Ishikawa (cell line): ENCODE measurements around the gene SMIM7.

ENCODE experiments used
- CEBPB ChIP-seq: IDR thresholded peaks from 2 replicates; pipeline ENCODE4 v1.6.1; 2012
- CREB1 ChIP-seq: IDR thresholded peaks from 2 replicates; pipeline ENCODE4 v1.6.1; 2012; ENCODE audit warnings: low read depth
- EGR1 ChIP-seq: IDR thresholded peaks from 2 replicates; pipeline ENCODE4 v1.6.1; 2012
- EP300 ChIP-seq: IDR thresholded peaks from 2 replicates; pipeline ENCODE4 v1.6.1; 2012; ENCODE audit warnings: borderline replicate concordance
- FOXM1 ChIP-seq: IDR thresholded peaks from 2 replicates; pipeline ENCODE4 v1.6.1; 2012; ENCODE audit warnings: low read depth, borderline replicate concordance
- MAX ChIP-seq: IDR thresholded peaks from 2 replicates; pipeline ENCODE4 v1.6.1; 2012
- NFIC ChIP-seq: IDR thresholded peaks from 2 replicates; pipeline ENCODE4 v1.6.1; 2012
- RAD21 ChIP-seq: IDR thresholded peaks from 2 replicates; pipeline ENCODE4 v1.6.1; 2012; ENCODE audit warnings: low read depth
- REST ChIP-seq: IDR thresholded peaks from 2 replicates; pipeline ENCODE4 v1.6.1; 2012; ENCODE audit warnings: low read depth, mild to moderate bottlenecking
- TAF1 ChIP-seq: IDR thresholded peaks from 2 replicates; pipeline ENCODE4 v1.6.1; 2012; ENCODE audit warnings: low read depth, mild to moderate bottlenecking
- TCF12 ChIP-seq: IDR thresholded peaks from 2 replicates; pipeline ENCODE4 v1.6.1; 2012; ENCODE audit warnings: low read depth
- TEAD4 ChIP-seq: IDR thresholded peaks from 2 replicates; pipeline ENCODE4 v1.6.1; 2012
- USF1 ChIP-seq: IDR thresholded peaks from 2 replicates; pipeline ENCODE4 v1.6.1; 2012
- YY1 ChIP-seq: IDR thresholded peaks from 2 replicates; pipeline ENCODE4 v1.6.1; 2012; ENCODE audit warnings: low read depth
- ZBTB7A ChIP-seq: IDR thresholded peaks from 2 replicates; pipeline ENCODE4 v1.6.1; 2012; ENCODE audit warnings: low read depth

Gene SMIM7

GRCh38 chr19:16673231-16673630 is 13.3 kb upstream of the SMIM7 start:
- TF ChIP-seq EP300: no peak
- no peak for TF ChIP-seq NFIC
- TF ChIP-seq YY1: no peak
- TF ChIP-seq REST: no peak
- no peak for TF ChIP-seq USF1
- TF ChIP-seq CREB1: no peak

- TF ChIP-seq USF1: no peak
- no peak for TF ChIP-seq NFIC
- TF ChIP-seq CREB1: no peak
- no peak for TF ChIP-seq RAD21
- TF ChIP-seq EGR1: no peak
- no peak for TF ChIP-seq TCF12
- no peak for TF ChIP-seq TEAD4
- no peak for TF ChIP-seq CEBPB
- TF ChIP-seq TAF1: no peak
- TF ChIP-seq EP300: no peak
- no peak for TF ChIP-seq MAX
- TF ChIP-seq FOXM1: no peak
- TF ChIP-seq ZBTB7A: no peak
- TF ChIP-seq YY1: no peak
- TF ChIP-seq REST: no peak
Observed at GRCh38 chr19:16671652-16672274, 11.8 kb upstream of the SMIM7 start.

- TF ChIP-seq REST: no peak
- TF ChIP-seq ZBTB7A: no peak
- no peak for TF ChIP-seq EP300
- TF ChIP-seq EGR1: no peak
- no peak for TF ChIP-seq MAX
- no peak for TF ChIP-seq RAD21
- no peak for TF ChIP-seq FOXM1
- TF ChIP-seq TCF12: no peak
- TF ChIP-seq TEAD4: no peak
- TF ChIP-seq CEBPB: no peak
- TF ChIP-seq NFIC: no peak
- no peak for TF ChIP-seq USF1
- TF ChIP-seq YY1: no peak
- no peak for TF ChIP-seq CREB1
- no peak for TF ChIP-seq TAF1
Observed at GRCh38 chr19:16670291-16670690, 10.3 kb upstream of the SMIM7 start.

- TF ChIP-seq YY1 (no peak), FOXM1 (no peak), TAF1 (no peak), EP300 (no peak), CREB1 (no peak), RAD21 (no peak), TCF12 (no peak), REST (no peak), MAX (no peak), ZBTB7A (no peak), EGR1 (no peak), CEBPB (no peak), NFIC (no peak), USF1 (no peak), TEAD4 (no peak)
Observed at GRCh38 chr19:16668176-16668575, 8.2 kb upstream of the SMIM7 start.
